Endothelial cell of umbilical vein (primary cell): Measurements from ENCODE around the gene MAML2.

Experiments
- CTCF ChIP-seq, 2 donors: IDR thresholded peaks; 1 replicate in 1 of 2; 2 replicates in 1 of 2; pipeline ENCODE4 v1.5.1; 2011; ENCODE audit warnings: low read length in 2 of 2, mild to moderate bottlenecking in 2 of 2, moderate library complexity in 2 of 2, control low read depth in 1 of 2, inconsistent platforms in 1 of 2, low read depth in 1 of 2; ENCODE audit not compliant: insufficient read depth in 1 of 2; ENCODE audit errors: extremely low read depth in 1 of 2
- EZH2 ChIP-seq: IDR thresholded peaks from 2 replicates; pipeline ENCODE4 v1.6.1; 2012; ENCODE audit warnings: borderline replicate concordance, low read depth, mild to moderate bottlenecking, moderate library complexity, low read length, inconsistent platforms; ENCODE audit not compliant: severe bottlenecking
- POLR2A ChIP-seq: IDR thresholded peaks from 2 replicates; pipeline ENCODE4 v1.6.1; 2012; ENCODE audit warnings: low read depth, mild to moderate bottlenecking, control low read depth, low read length

GRCh38 chr11:96178049-96178886 lies 164.7 kb downstream of the MAML2 start:
- no peak for TF ChIP-seq CTCF (IDR thresholded peaks at IDR 0.05; ENCODE audit: extremely low read depth in 1 of 2, insufficient read depth in 1 of 2, low read depth in 1 of 2, low read length in 2 of 2)
- TF ChIP-seq EZH2, result no peak
- TF ChIP-seq POLR2A, result no peak
